HFF-Myc (cell line): Measurements from ENCODE around the gene SPPL3.
"Not testable (repeated sequence)": the region's sequence is repeated elsewhere in the genome, so short reads cannot be mapped to it uniquely, and the experiment has no call there.

ENCODE experiments used
- DNase-seq: peaks from one replicate; pipeline ENCODE4 v3.0.0-alpha.2; 2011; ENCODE audit warnings: low read depth; ENCODE audit errors: extremely low read depth
- H3K4me3 ChIP-seq: replicated peaks from 2 replicates; pipeline ENCODE4 v1.5.1; 2011; ENCODE audit warnings: low read depth, mild to moderate bottlenecking, control low read depth, low read length
- CTCF ChIP-seq: IDR thresholded peaks from 2 replicates; pipeline ENCODE4 v1.5.1; 2012; ENCODE audit warnings: mild to moderate bottlenecking, low read depth, low read length, control low read depth; ENCODE audit errors: missing control alignments

Gene SPPL3

DNA sequence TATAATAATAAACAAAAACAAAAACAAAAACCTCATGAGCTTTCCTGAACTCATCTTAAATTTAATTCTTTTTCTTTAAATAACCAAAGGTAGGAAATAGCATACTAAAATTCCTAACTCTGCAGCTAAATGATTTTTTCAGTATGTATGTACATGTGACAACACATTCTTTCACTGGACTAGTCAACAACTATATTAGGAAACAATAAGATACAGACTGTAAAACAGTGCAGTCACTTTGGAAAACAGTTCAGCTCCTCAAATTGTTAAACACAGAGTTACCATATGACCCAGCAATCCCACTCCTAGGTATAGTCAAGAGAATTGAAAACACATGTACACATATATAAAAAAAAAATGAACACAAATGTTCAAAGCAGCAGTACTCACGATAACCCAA, 64.7 kb downstream of the SPPL3 start:
- no peak for TF ChIP-seq CTCF
- no peak overlapping the region for H3K4me3 ChIP-seq
- DNase-seq = no peak

- not testable (repeated sequence) for DNase-seq
These were observed 65.4 kb downstream of the SPPL3 start for GRCh38 chr12:120838629-120839383.

DNA sequence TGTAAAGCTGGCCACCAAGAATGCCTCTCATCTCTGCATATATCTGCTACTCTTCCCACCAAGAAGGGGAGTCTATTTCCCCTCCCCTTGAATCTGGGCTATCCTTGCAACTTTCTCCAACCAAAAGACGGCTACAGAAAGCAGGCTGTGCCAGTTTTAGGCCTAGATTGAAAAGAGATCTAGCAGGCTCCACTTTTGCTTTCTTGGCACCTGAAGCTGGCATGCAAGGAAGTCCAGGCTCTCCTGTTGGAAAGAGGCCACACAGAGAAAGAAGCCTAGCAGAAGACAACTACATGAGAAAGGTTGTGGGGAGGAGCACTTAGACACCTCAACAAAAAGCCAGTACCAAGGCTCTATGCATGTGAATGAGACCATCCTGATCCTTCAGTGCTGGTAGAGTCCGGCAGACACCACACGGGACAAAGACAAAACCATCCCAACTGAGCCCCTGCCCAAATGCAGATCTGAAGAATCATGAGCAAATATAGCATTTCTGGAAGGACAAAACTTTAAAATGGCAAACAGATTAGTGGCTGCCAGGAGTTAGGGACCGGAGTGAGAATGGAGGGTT, 68.0 kb downstream of the SPPL3 start:
- TF ChIP-seq CTCF = no peak
- no peak overlapping the region for H3K4me3 ChIP-seq
- DNase-seq = no peak

More at GRCh38 chr12:120838629-120839383, 65.4 kb downstream of the SPPL3 start:
- H3K4me3 ChIP-seq = not testable (repeated sequence)

DNA sequence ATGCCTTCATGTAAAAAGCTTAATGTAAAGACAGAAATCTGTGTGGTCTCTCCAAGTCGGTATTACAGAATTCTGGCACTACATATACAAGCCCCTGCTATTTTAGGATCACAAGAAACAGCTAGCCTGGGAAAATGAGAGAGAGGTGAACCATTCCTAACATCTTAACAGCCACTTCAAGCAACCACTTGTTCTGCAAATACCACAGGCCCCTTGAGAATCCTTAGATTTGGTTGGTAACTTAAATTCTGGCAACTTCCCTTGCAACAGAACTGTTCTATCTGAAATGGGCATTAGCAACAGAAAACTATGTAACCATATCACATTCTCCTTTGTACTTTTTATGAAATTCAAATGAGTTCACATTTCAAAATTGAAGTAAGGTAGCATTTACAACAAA, 68.5 kb downstream of the SPPL3 start:
- H3K4me3 ChIP-seq = no peak overlapping the region
- no peak for TF ChIP-seq CTCF
- no peak for DNase-seq

DNA sequence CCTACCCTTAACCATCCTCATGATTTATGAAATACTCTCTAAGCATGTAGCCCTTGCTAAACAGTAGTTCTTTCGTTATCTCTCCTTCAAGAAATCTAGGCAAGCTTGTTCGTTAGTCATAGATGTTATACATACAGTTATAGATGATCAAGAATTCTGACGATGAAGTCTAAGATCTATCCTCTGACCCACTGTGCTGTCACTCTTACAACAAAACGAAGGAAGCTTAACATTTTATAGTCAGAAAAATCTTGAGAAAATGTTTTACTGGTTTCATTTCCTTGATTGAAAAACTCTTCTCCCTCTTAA, 68.9 kb downstream of the SPPL3 start:
- H3K4me3 ChIP-seq = no peak overlapping the region
- TF ChIP-seq CTCF = no peak
- no peak for DNase-seq

DNA sequence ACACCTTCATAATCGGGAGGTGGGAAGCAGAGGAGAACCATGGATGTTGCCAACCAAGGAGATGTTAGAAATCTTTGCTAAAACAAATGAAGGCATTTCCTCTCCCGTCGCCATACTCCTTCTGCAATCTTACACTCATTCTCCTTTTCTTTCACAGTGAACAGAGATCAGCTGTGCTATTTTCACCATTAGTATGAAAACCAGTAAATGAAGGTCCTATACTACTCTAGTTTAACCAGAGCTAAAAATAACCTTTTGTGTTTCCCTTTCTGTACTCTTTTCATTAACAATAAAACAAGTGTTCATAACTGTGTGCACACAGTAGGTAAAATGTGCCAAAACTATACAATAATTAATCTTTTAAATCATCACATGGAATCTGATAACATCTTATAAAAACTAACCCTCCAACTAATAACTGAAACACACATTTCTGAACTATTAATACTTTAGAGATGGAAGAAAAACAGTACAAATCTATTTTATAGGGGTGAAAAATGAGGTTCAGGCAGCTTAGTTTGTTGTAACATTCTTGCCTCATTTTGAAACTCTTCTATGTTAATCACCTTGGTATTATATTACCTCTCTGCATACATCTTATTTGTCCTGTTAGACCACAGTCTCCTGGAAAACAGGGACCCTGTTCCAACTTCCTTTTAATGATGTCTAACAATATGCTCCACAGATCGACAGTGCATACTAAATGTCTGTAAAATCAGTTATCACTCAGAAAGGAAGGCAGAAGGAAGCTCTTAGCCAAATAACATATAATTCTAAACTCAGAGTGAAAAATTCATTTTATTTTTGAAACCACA, 69.5 kb downstream of the SPPL3 start:
- TF ChIP-seq CTCF = no peak
- no peak overlapping the region for H3K4me3 ChIP-seq
- DNase-seq = no peak

GRCh38 chr12:120833849-120834248, 70.3 kb downstream of the SPPL3 start:
- no peak overlapping the region for H3K4me3 ChIP-seq
- DNase-seq = no peak
- TF ChIP-seq CTCF = no peak
